RWPE2 (cell line): Measurements from ENCODE around the gene CEP72.
A peak's percentile ranks its signal among the peaks of the same experiment; 100 is the strongest.

Experiments
- ATAC-seq: fragments of 200-7000 bp; cut with Tn5 transposase; 3 replicates; pipeline ENCODE4 v1.9.1; 2021; ENCODE audit warnings: low read depth
- DNase-seq: peaks from one replicate; pipeline ENCODE4 v3.0.0-alpha.2; 2020; ENCODE audit warnings: low spot score
- H3K27ac ChIP-seq: fragments of 450-650 bp; 2 replicates; pipeline ENCODE4 v1.5.1; 2017; ENCODE audit warnings: mild to moderate bottlenecking; ENCODE audit not compliant: poor library complexity, severe bottlenecking
- H3K27me3 ChIP-seq: fragments of 250-450 bp; sonication (Bioruptor Pico); 2 replicates; pipeline ENCODE4 v1.5.1; 2021; ENCODE audit warnings: mild to moderate bottlenecking, moderate library complexity; ENCODE audit not compliant: insufficient read depth, poor library complexity, severe bottlenecking
- H3K36me3 ChIP-seq: fragments of 250-450 bp; sonication (Bioruptor Pico); 2 replicates; pipeline ENCODE4 v1.5.1; 2020; ENCODE audit warnings: low read depth, mild to moderate bottlenecking, moderate library complexity
- H3K4me1 ChIP-seq: fragments of 250-450 bp; sonication (Bioruptor Pico); 2 replicates; pipeline ENCODE4 v1.5.1; 2021; ENCODE audit warnings: mild to moderate bottlenecking, moderate library complexity; ENCODE audit not compliant: insufficient read depth, poor library complexity, severe bottlenecking
- H3K4me3 ChIP-seq: fragments of 250-450 bp; sonication (Bioruptor Pico); 2 replicates; pipeline ENCODE4 v1.5.1; 2021; ENCODE audit warnings: mild to moderate bottlenecking, moderate library complexity; ENCODE audit not compliant: severe bottlenecking
- H3K9me3 ChIP-seq: fragments of 250-450 bp; sonication (Bioruptor Pico); 2 replicates; pipeline ENCODE4 v1.5.1; 2021; ENCODE audit warnings: mild to moderate bottlenecking, moderate library complexity; ENCODE audit not compliant: severe bottlenecking
- TF ChIP-seq, protein P1 (sequence below): fragments of 450-650 bp; IDR thresholded peaks from one replicate; pipeline ENCODE4 v1.5.1; 2017; ENCODE audit warnings: mild to moderate bottlenecking, moderate library complexity; ENCODE audit not compliant: poor library complexity, severe bottlenecking

CEP72 gene

DNA sequence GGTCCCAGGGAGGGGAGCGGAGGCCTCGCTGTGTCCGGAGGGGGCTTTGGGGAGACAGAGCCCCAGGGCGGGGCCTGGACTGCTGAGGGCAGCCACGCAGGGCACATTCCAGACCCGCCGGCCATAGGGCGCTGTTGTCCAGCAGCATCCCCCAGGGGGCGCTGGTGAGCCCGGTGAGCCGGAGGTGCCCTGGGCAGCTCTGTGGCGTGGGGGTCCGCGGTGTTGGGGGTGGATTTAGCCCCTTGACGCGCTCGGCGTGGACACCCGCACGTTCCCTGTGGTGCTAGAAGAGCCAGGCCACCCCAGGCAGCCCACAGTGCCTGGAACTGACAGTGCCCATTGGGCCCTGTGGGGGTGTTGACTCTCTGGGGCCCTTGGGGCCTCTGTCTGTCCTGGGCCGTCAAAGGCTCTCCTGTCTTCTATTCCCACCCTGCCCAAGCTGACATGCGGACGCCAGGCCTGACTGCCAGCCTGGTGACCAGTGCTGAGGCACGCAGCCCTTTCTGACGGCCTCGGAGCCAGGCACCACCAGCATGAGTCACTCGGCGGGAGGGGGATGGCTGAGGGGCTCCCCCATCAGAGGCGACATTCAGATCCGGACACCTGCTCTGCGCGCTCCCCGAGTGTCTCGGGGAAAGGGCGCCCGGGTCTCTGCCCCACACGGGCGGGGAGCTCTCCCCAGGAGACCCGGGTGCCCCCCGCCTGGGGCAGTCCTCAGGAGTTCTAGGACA, 57.1 kb downstream of the CEP72 start:
- TF ChIP-seq, protein P1, sequence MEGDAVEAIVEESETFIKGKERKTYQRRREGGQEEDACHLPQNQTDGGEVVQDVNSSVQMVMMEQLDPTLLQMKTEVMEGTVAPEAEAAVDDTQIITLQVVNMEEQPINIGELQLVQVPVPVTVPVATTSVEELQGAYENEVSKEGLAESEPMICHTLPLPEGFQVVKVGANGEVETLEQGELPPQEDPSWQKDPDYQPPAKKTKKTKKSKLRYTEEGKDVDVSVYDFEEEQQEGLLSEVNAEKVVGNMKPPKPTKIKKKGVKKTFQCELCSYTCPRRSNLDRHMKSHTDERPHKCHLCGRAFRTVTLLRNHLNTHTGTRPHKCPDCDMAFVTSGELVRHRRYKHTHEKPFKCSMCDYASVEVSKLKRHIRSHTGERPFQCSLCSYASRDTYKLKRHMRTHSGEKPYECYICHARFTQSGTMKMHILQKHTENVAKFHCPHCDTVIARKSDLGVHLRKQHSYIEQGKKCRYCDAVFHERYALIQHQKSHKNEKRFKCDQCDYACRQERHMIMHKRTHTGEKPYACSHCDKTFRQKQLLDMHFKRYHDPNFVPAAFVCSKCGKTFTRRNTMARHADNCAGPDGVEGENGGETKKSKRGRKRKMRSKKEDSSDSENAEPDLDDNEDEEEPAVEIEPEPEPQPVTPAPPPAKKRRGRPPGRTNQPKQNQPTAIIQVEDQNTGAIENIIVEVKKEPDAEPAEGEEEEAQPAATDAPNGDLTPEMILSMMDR: peak; percentile 81
- H3K9me3 ChIP-seq: no peaks in the 10 kb centered on the region
- ATAC-seq (no peak), DNase-seq (no peak)
- peaks cover 25% of the 10 kb centered on the region for H3K27me3 ChIP-seq
- no peak overlapping the region for H3K4me3 ChIP-seq
- peaks cover 8% of the 10 kb centered on the region for H3K36me3 ChIP-seq
- peaks cover 4% of the 10 kb centered on the region for H3K4me1 ChIP-seq
- H3K27ac ChIP-seq: no peak overlapping the region

DNA sequence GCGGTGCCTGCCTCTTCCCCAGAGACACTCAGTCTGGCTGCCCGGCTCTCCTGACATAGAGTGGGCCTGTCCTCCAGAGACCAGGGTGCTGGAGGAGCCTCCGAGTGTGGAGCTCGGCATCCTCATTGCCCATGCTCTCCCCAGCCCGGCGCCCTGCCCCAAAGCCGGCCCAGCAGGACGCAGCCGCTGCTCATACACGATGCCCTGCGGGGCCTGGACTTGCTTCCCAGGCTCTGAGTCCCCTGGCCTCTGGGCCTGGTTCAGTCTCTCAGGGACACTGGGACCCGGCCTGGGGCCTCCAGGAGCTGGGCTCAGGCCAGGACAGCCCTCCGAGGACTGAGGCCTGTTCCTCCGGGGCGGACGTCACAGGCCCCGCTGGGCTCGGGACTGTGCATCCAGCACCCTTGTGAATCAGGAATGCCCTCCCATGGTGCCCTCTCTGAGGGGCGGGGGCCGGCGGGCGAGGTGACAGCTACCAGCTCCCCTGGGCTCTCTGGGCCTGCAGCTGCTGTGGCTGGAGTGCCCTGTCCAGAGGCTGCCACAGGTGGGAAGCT, 57.8 kb downstream of the CEP72 start:
- Histone ChIP-seq H3K9me3 (no peaks in the 10 kb centered on the region), H3K27me3 (peaks cover 30% of the 10 kb centered on the region), H3K27ac (no peak overlapping the region), H3K4me1 (peaks cover 4% of the 10 kb centered on the region), H3K36me3 (peaks cover 8% of the 10 kb centered on the region), H3K4me3 (no peak overlapping the region)
- no peak for ATAC-seq
- no peak for DNase-seq
- TF ChIP-seq, protein P1: no peak

DNA sequence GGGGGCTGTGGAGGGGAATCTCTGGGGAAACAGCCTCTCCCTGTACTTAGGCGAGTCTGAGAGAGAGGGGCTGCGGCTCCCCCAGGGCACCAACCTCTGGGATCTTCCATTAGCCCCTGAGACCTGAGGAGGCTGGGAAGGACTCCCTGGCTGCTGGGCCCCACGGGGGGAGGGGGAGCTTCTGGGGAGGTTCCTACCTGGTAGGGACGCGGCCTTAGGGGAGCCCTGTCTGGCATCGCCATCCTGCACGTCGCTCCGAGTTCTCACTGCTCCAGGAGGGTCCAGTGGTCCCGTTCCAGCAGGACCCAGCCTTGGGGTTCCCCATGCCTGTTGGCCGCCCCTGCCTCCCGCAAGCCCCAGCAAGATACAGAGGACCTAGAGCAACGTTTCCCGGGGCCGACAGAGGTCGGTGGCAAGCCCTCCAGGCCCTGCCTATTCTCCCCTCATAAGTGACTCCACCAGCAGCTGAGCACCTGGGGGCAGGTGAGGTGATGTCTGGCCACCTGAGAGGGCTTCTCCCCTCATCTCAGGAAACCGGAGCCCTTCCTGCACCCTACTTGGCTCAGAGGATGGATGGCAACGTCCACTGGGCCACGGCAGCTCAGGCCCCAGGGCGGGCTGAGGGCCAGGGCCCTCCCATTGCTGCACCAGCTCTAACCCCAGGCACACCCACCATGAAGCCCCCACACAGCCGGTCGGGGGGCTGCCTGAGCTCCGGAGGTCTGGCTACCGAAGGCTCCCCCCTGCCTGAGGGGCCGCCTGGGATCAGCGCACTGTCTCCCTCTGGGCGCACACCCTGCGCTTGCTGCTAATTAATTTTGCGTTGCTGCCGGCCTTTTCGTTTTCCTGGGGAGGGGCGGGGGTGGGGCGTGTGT, 58.5 kb downstream of the CEP72 start:
- Histone ChIP-seq H3K4me3 (no peak overlapping the region), H3K4me1 (peaks cover 4% of the 10 kb centered on the region), H3K36me3 (peaks cover 4% of the 10 kb centered on the region; the same call in 1 of the 2 replicates), H3K9me3 (no peaks in the 10 kb centered on the region), H3K27me3 (peaks cover 30% of the 10 kb centered on the region), H3K27ac (no peak overlapping the region)
- no peak for ATAC-seq
- TF ChIP-seq, protein P1: no peak
- DNase-seq: no peak

DNA sequence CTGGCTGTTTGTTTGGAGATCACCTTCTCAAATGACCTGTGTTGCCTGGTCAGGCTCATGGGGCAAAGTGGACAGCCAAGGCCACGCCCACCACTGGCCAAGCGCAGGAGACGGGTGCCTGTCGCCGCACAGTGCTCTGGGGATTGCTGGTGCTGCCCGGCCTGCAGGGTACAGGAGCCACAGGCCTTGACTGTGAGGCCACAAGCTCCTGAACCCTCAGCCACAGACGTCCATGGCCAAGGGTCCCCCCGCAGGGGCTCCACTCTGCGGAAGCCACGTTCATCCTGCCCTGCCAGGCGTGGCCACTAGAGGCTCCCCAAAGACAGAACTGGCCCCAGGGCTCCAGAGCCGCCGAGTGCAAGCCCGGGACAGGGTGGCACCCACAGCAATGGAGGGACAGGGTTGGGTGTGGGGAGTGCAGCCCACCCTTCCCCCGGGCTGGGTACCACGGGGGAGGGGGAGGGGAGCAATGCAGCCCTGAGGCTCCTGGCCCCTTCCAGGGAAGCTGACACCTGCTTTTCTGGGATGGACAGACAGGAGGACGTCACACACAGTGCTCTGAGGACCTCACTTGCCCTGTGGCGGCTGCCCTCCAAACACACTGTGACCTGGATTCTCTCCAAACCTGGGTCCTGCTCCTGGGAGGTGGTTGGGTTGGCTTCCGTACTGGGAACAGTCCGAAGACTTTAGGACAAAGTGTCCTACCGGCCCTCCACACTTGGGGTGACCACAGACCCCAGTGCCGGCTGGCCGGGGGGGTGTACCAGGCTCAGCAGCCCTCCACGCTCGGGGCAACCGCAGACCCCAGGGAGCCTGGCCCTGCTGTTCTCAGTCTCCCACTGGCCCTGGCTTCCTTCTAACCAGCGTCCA, 59.6 kb downstream of the CEP72 start:
- no peak overlapping the region for H3K4me3 ChIP-seq

More for the DNA sequence above, 59.6 kb downstream of the CEP72 start:
- H3K27me3 ChIP-seq: peaks cover 30% of the 10 kb centered on the region
- H3K36me3 ChIP-seq: no peaks in the 10 kb centered on the region
- no peaks in the 10 kb centered on the region for H3K9me3 ChIP-seq
- no peak overlapping the region for H3K27ac ChIP-seq
- peak; percentile 83 for DNase-seq
- H3K4me1 ChIP-seq: peaks cover 4% of the 10 kb centered on the region
- TF ChIP-seq, protein P1: peak; percentile 96
- ATAC-seq: peak; percentile 66
